Suprapubic skin (tissue), 4 donors: Measurements from ENCODE around the gene PLCXD3. TPM values are rescaled to one million over a fixed set of nuclear protein-coding genes. Genes with fewer than 3 reads are reported as not detected.
A peak's percentile ranks its signal among the peaks of the same experiment; 100 is the strongest.

Source experiments
- DNase-seq, 2 donors: peaks; one replicate each; pipeline ENCODE4 v3.0.0-alpha.2; 2019; ENCODE audit warnings: low spot score in 2 of 2
- H3K27ac ChIP-seq: fragments of 200-600 bp; sonication (generic); one replicate; pipeline ENCODE4 v1.5.1; 2019
- H3K27me3 ChIP-seq: fragments of 200-600 bp; sonication (generic); one replicate; pipeline ENCODE4 v1.5.1; 2019
- H3K36me3 ChIP-seq: fragments of 200-600 bp; sonication (generic); one replicate; pipeline ENCODE4 v1.5.1; 2019
- H3K4me1 ChIP-seq: fragments of 200-600 bp; sonication (generic); one replicate; pipeline ENCODE4 v1.5.1; 2019
- H3K4me3 ChIP-seq: fragments of 200-600 bp; sonication (generic); one replicate; pipeline ENCODE4 v1.5.1; 2019; ENCODE audit warnings: mild to moderate bottlenecking
- H3K9me3 ChIP-seq: fragments of 200-600 bp; sonication (generic); one replicate; pipeline ENCODE4 v1.5.1; 2019
- CTCF ChIP-seq, 2 donors: fragments of 200-600 bp in 1 of 2; fragments of 450-650 bp in 1 of 2; sonication (generic) in 1 of 2; IDR thresholded peaks; one replicate each; pipeline ENCODE4 v1.5.1; 2016 to 2019; ENCODE audit warnings: antibody characterized with exemption in 2 of 2, mild to moderate bottlenecking in 1 of 2, moderate library complexity in 1 of 2
- EP300 ChIP-seq: sonication (generic); formaldehyde crosslinking; IDR thresholded peaks from one replicate; pipeline ENCODE4 v1.6.1; 2017; ENCODE audit warnings: antibody characterized with exemption
- POLR2A ChIP-seq, 2 donors: fragments of 450-650 bp; IDR thresholded peaks; one replicate each; pipeline ENCODE4 v1.6.1; 2017; ENCODE audit warnings: antibody characterized with exemption in 2 of 2, mild to moderate bottlenecking in 2 of 2, moderate library complexity in 2 of 2
- POLR2AphosphoS5 ChIP-seq, 3 donors: sonication (generic); formaldehyde crosslinking; IDR thresholded peaks; one replicate each; pipeline ENCODE4 v1.6.1; 2017; ENCODE audit warnings: antibody characterized with exemption in 3 of 3
- WGBS: methylation state at CpG from one replicate; pipeline ENCODE4 v1.1.5; 2018; 5-methylcytosine and 5-hydroxymethylcytosine counted together
- total RNA-seq, 4 donors: library from RNA; depleted of rRNA; stranded (reverse); fragments of >200 nt; gene quantifications; one replicate each; pipeline ENCODE4 v1.1.0, GENCODE V29; 2016

The PLCXD3 gene
- total RNA-seq, 4 donors from 2014 or later, result 0.15 to 1.6 (median 0.61) TPM

- DNase-seq, result no peak
- 82% methylated on average over 8 of the region's 8 CpGs for WGBS
- Histone ChIP-seq H3K36me3 (no peaks in the 10 kb centered on the region), H3K27ac (no peak overlapping the region), H3K4me1 (no peaks in the 10 kb centered on the region), H3K27me3 (no peaks in the 10 kb centered on the region), H3K9me3 (no peaks in the 10 kb centered on the region), H3K4me3 (no peak overlapping the region)
- TF ChIP-seq POLR2AphosphoS5 (IDR thresholded peaks at IDR 0.05), result no peak
- no peak for TF ChIP-seq CTCF (IDR thresholded peaks at IDR 0.05)
Measured at GRCh38 chr5:41275813-41276512, 234.4 kb downstream of the PLCXD3 start.

- WGBS, result 52% methylated on average over 2 of the region's 2 CpGs
- TF ChIP-seq EP300 (no peak), CTCF (IDR thresholded peaks at IDR 0.05) (peak; percentile 29 to 45)
- Histone ChIP-seq H3K36me3 (no peaks in the 10 kb centered on the region), H3K27me3 (no peaks in the 10 kb centered on the region), H3K4me3 (no peak overlapping the region), H3K9me3 (no peaks in the 10 kb centered on the region), H3K27ac (no peak overlapping the region), H3K4me1 (no peaks in the 10 kb centered on the region)
- DNase-seq, result no peak
Measured at GRCh38 chr5:41270423-41271251, 239.8 kb downstream of the PLCXD3 start.

- Histone ChIP-seq H3K4me3 (no peak overlapping the region), H3K27ac (no peak overlapping the region), H3K4me1 (no peaks in the 10 kb centered on the region), H3K9me3 (no peaks in the 10 kb centered on the region), H3K36me3 (no peaks in the 10 kb centered on the region), H3K27me3 (no peaks in the 10 kb centered on the region)
- 95% methylated on average over 1 of the region's 1 CpG for WGBS
- DNase-seq, result no peak
- TF ChIP-seq CTCF (IDR thresholded peaks at IDR 0.05) (no peak), EP300 (no peak), POLR2AphosphoS5 (IDR thresholded peaks at IDR 0.05) (no peak), POLR2A (IDR thresholded peaks at IDR 0.05) (no peak)
Measured at GRCh38 chr5:41268894-41269293, 241.5 kb downstream of the PLCXD3 start.

- Histone ChIP-seq H3K27me3 (no peaks in the 10 kb centered on the region), H3K36me3 (no peaks in the 10 kb centered on the region), H3K4me1 (no peaks in the 10 kb centered on the region), H3K4me3 (no peak overlapping the region), H3K9me3 (no peaks in the 10 kb centered on the region), H3K27ac (no peak overlapping the region)
- WGBS, result 80% methylated on average over 2 of the region's 2 CpGs
- no peak for DNase-seq
- TF ChIP-seq CTCF (IDR thresholded peaks at IDR 0.05) (no peak), POLR2A (IDR thresholded peaks at IDR 0.05) (no peak), EP300 (no peak), POLR2AphosphoS5 (IDR thresholded peaks at IDR 0.05) (no peak)
Measured at GRCh38 chr5:41266377-41266776, 244.0 kb downstream of the PLCXD3 start.

- Histone ChIP-seq H3K4me3 (no peak overlapping the region), H3K27me3 (no peaks in the 10 kb centered on the region), H3K27ac (no peak overlapping the region), H3K36me3 (no peaks in the 10 kb centered on the region), H3K4me1 (no peaks in the 10 kb centered on the region), H3K9me3 (no peaks in the 10 kb centered on the region)
- 55% methylated on average over 3 of the region's 3 CpGs for WGBS
- DNase-seq, result no peak
- TF ChIP-seq EP300 (no peak), POLR2A (IDR thresholded peaks at IDR 0.05) (no peak), POLR2AphosphoS5 (IDR thresholded peaks at IDR 0.05) (no peak), CTCF (IDR thresholded peaks at IDR 0.05) (no peak)
Measured at GRCh38 chr5:41264019-41264418, 246.4 kb downstream of the PLCXD3 start.
